HUES6 (cell line): Measurements from ENCODE around the gene THUMPD1.
"Not testable (repeated sequence)": the region's sequence is repeated elsewhere in the genome, so short reads cannot be mapped to it uniquely, and the experiment has no call there.

Experiments used
- H3K27ac ChIP-seq: 2 replicates; pipeline ENCODE4 v1.7.0; 2013; ENCODE audit warnings: low read depth, mild to moderate bottlenecking, low read length, inconsistent platforms
- H3K27me3 ChIP-seq: 2 replicates; pipeline ENCODE4 v1.6.1; 2013; ENCODE audit warnings: low read length; ENCODE audit not compliant: control insufficient read depth, insufficient read depth
- H3K36me3 ChIP-seq: 2 replicates; pipeline ENCODE4 v1.6.1; 2013; ENCODE audit warnings: low read length; ENCODE audit not compliant: control insufficient read depth, insufficient read depth
- H3K4me1 ChIP-seq: 2 replicates; pipeline ENCODE4 v1.6.1; 2013; ENCODE audit warnings: low read length; ENCODE audit not compliant: control insufficient read depth, insufficient read depth
- H3K4me3 ChIP-seq: 2 replicates; pipeline ENCODE4 v1.5.1; 2013; ENCODE audit warnings: low read depth, low read length
- H3K9ac ChIP-seq: one replicate; pipeline ENCODE4 v1.6.1; 2013; ENCODE audit warnings: mild to moderate bottlenecking, low read length
- H3K9me3 ChIP-seq: 2 replicates; pipeline ENCODE4 v1.6.1; 2013; ENCODE audit warnings: low read depth, low read length; ENCODE audit not compliant: control insufficient read depth, insufficient read depth

Gene THUMPD1

GRCh38 chr16:20765732-20766131, 24.1 kb upstream of the THUMPD1 start:
- no peaks in the 10 kb centered on the region for H3K36me3 ChIP-seq
- no peak overlapping the region for H3K27ac ChIP-seq
- no peak overlapping the region for H3K4me3 ChIP-seq
- H3K9me3 ChIP-seq, result no peaks in the 10 kb centered on the region
- H3K27me3 ChIP-seq, result no peaks in the 10 kb centered on the region
- H3K4me1 ChIP-seq, result no peaks in the 10 kb centered on the region; the same call in 1 of the 2 replicates
- H3K9ac ChIP-seq, result no peak overlapping the region

GRCh38 chr16:20764448-20764847, 22.8 kb upstream of the THUMPD1 start:
- not testable (repeated sequence) for H3K27me3 ChIP-seq, H3K27ac ChIP-seq, H3K9me3 ChIP-seq, H3K4me1 ChIP-seq, H3K9ac ChIP-seq, H3K4me3 ChIP-seq, H3K36me3 ChIP-seq

GRCh38 chr16:20763461-20764232, 22.0 kb upstream of the THUMPD1 start, which contains the start of gene ACSM3:
TSS of gene ACSM3 (plus strand) at chr16:20764014. CDS start at chr16:20770035, 6,021 bp downstream.
- Histone ChIP-seq H3K36me3 (no peaks in the 10 kb centered on the region), H3K4me3 (peak within 1 kb of the TSS; percentile 57), H3K9ac (no peak within 1 kb of the TSS), H3K9me3 (no peaks in the 10 kb centered on the region), H3K27ac (no peak within 1 kb of the TSS), H3K4me1 (no peaks in the 10 kb centered on the region; the same call in 1 of the 2 replicates), H3K27me3 (no peaks in the 10 kb centered on the region)

- Histone ChIP-seq H3K27ac (no peak overlapping the region), H3K4me1 (no peaks in the 10 kb centered on the region; the same call in 1 of the 2 replicates), H3K9me3 (no peaks in the 10 kb centered on the region), H3K9ac (no peak overlapping the region), H3K36me3 (no peaks in the 10 kb centered on the region), H3K27me3 (no peaks in the 10 kb centered on the region), H3K4me3 (no peak overlapping the region)
Observed at GRCh38 chr16:20762404-20763123, 20.9 kb upstream of the THUMPD1 start.

- no peaks in the 10 kb centered on the region for H3K27me3 ChIP-seq
- H3K9ac ChIP-seq, result no peak overlapping the region
- no peaks in the 10 kb centered on the region for H3K9me3 ChIP-seq
Observed at GRCh38 chr16:20761175-20761574, 19.6 kb upstream of the THUMPD1 start.

GRCh38 chr16:20760346-20760745, 18.7 kb upstream of the THUMPD1 start:
- Histone ChIP-seq H3K36me3 (no peaks in the 10 kb centered on the region), H3K27ac (no peak overlapping the region)

More at GRCh38 chr16:20761175-20761574, 19.6 kb upstream of the THUMPD1 start:
- no peaks in the 10 kb centered on the region; the same call in 1 of the 2 replicates for H3K4me1 ChIP-seq
- H3K27ac ChIP-seq, result no peak overlapping the region
- no peaks in the 10 kb centered on the region for H3K36me3 ChIP-seq
- H3K4me3 ChIP-seq, result no peak overlapping the region

GRCh38 chr16:20755799-20756198, 14.2 kb upstream of the THUMPD1 start:
- not testable (repeated sequence) for H3K4me1 ChIP-seq, H3K36me3 ChIP-seq, H3K27ac ChIP-seq, H3K9ac ChIP-seq, H3K4me3 ChIP-seq, H3K9me3 ChIP-seq
- H3K27me3 ChIP-seq, result peaks cover 12% of the 10 kb centered on the region; the same call in 1 of the 2 replicates

More at GRCh38 chr16:20760346-20760745, 18.7 kb upstream of the THUMPD1 start:
- Histone ChIP-seq H3K9me3 (no peaks in the 10 kb centered on the region), H3K4me1 (no peaks in the 10 kb centered on the region; the same call in 1 of the 2 replicates), H3K4me3 (no peak overlapping the region), H3K27me3 (no peaks in the 10 kb centered on the region), H3K9ac (no peak overlapping the region)

- no peak overlapping the region for H3K27ac ChIP-seq
- H3K27me3 ChIP-seq, result peaks cover 12% of the 10 kb centered on the region; the same call in 1 of the 2 replicates
- no peak overlapping the region for H3K9ac ChIP-seq
- no peaks in the 10 kb centered on the region for H3K36me3 ChIP-seq
- H3K4me3 ChIP-seq, result no peak overlapping the region
- H3K4me1 ChIP-seq, result no peaks in the 10 kb centered on the region
- no peaks in the 10 kb centered on the region for H3K9me3 ChIP-seq
Observed at GRCh38 chr16:20755238-20755637, 13.6 kb upstream of the THUMPD1 start.

- Histone ChIP-seq H3K4me3 (no peak overlapping the region), H3K27me3 (peaks cover 12% of the 10 kb centered on the region; the same call in 1 of the 2 replicates), H3K9ac (no peak overlapping the region), H3K4me1 (no peaks in the 10 kb centered on the region), H3K36me3 (no peaks in the 10 kb centered on the region), H3K9me3 (no peaks in the 10 kb centered on the region), H3K27ac (no peak overlapping the region)
Observed at GRCh38 chr16:20753727-20754126, 12.1 kb upstream of the THUMPD1 start.

GRCh38 chr16:20750558-20750957, 8.9 kb upstream of the THUMPD1 start:
- no peak overlapping the region for H3K9ac ChIP-seq
- peaks cover 16% of the 10 kb centered on the region for H3K9me3 ChIP-seq
- H3K36me3 ChIP-seq, result no peaks in the 10 kb centered on the region
- no peak overlapping the region for H3K4me3 ChIP-seq
- no peaks in the 10 kb centered on the region for H3K4me1 ChIP-seq
- no peak overlapping the region for H3K27ac ChIP-seq
- H3K27me3 ChIP-seq, result peaks cover 12% of the 10 kb centered on the region; the same call in 1 of the 2 replicates

- Histone ChIP-seq H3K9me3 (peaks cover 16% of the 10 kb centered on the region), H3K4me3 (no peak overlapping the region), H3K36me3 (no peaks in the 10 kb centered on the region)
Observed at GRCh38 chr16:20749474-20749873, 7.9 kb upstream of the THUMPD1 start.

More at GRCh38 chr16:20749474-20749873, 7.9 kb upstream of the THUMPD1 start:
- Histone ChIP-seq H3K27me3 (peaks cover 6% of the 10 kb centered on the region; the same call in 1 of the 2 replicates), H3K9ac (no peak overlapping the region), H3K4me1 (no peaks in the 10 kb centered on the region), H3K27ac (no peak overlapping the region)
